H1 (cell line): Measurements from ENCODE around the gene PSMB11. TPM values are rescaled to one million over a fixed set of nuclear protein-coding genes. Genes with fewer than 3 reads are reported as not detected.

Experiments
- CTCF ChIA-PET: fragments of 300-600 bp; sonication (Branson Sonifier 250); formaldehyde crosslinking; loops from one replicate; lab custom pipeline; 2021; ENCODE audit not compliant: partially characterized antibody; lab: Charles Lee
- POLR2A ChIA-PET: fragments of 300-600 bp; sonication (Branson Sonifier 250); formaldehyde crosslinking; loops from one replicate; lab custom pipeline; 2021; ENCODE audit warnings: inconsistent platforms; ENCODE audit not compliant: partially characterized antibody; lab: Charles Lee
- DNase-seq, 2 experiments: peaks; one replicate each; pipeline versions ENCODE4 v3.0.0 to v3.0.0-alpha.2; 2010 to 2022; ENCODE audit warnings: low spot score in 2 of 2, low read depth in 1 of 2, mixed read lengths in 1 of 2
- FAIRE-seq: peaks from 2 replicates; lab custom pipeline; 2011; peaks lifted over from hg19 to GRCh38; lab: Jason Lieb, UNC
- H2AFZ ChIP-seq: 2 replicates; pipeline ENCODE4 v1.8.1; 2012; ENCODE audit warnings: low read length, inconsistent platforms
- H2AK5ac ChIP-seq: 2 replicates; pipeline ENCODE4 v1.6.1; 2013; ENCODE audit warnings: low read depth, low read length
- H2BK120ac ChIP-seq: replicated peaks from 2 replicates; pipeline ENCODE3; 2013; ENCODE audit warnings: low read depth, low read length, inconsistent platforms
- H2BK12ac ChIP-seq: 2 replicates; pipeline ENCODE4 v1.6.1; 2013; ENCODE audit warnings: low read depth, low read length
- H2BK15ac ChIP-seq: 2 replicates; pipeline ENCODE4 v1.6.1; 2013; ENCODE audit warnings: low read length
- H2BK20ac ChIP-seq: 2 replicates; pipeline ENCODE4 v1.6.1; 2013; ENCODE audit warnings: low read length
- H2BK5ac ChIP-seq: 2 replicates; pipeline ENCODE4 v1.6.1; 2013; ENCODE audit warnings: low read depth, low read length
- H3K14ac ChIP-seq: 2 replicates; pipeline ENCODE4 v1.6.1; 2013; ENCODE audit warnings: inconsistent platforms; ENCODE audit not compliant: insufficient read length
- H3K18ac ChIP-seq: 2 replicates; pipeline ENCODE4 v1.6.1; 2013; ENCODE audit warnings: low read length; ENCODE audit errors: extremely low read depth
- H3K23ac ChIP-seq: 2 replicates; pipeline ENCODE4 v1.6.1; 2013; ENCODE audit warnings: inconsistent platforms; ENCODE audit not compliant: insufficient read length
- H3K23me2 ChIP-seq: 2 replicates; pipeline ENCODE4 v1.6.1; 2013; ENCODE audit warnings: low read depth, low read length
- H3K27ac ChIP-seq: 2 replicates; pipeline ENCODE4 v1.6.1; 2011; ENCODE audit warnings: low read depth, low read length, inconsistent platforms
- H3K27me3 ChIP-seq, 4 experiments: replicated peaks in 1 of 4; 1 replicate in 1 of 4; 2 replicates in 3 of 4; pipeline versions ENCODE4 v1.6.1 to v1.8.1; 2011 to 2013; ENCODE audit warnings: low read length in 3 of 4, mild to moderate bottlenecking in 3 of 4, inconsistent platforms in 2 of 4, mixed read lengths in 2 of 4, moderate library complexity in 1 of 4; ENCODE audit not compliant: control insufficient read depth in 3 of 4, insufficient read depth in 3 of 4; ENCODE audit errors: extremely low read depth in 1 of 4
- H3K36me3 ChIP-seq, 4 experiments: 2 replicates each; pipeline versions ENCODE4 v1.6.1 to v1.8.1; 2011 to 2013; ENCODE audit warnings: mild to moderate bottlenecking in 4 of 4, low read length in 3 of 4, moderate library complexity in 2 of 4, control low read depth in 1 of 4, inconsistent platforms in 1 of 4; ENCODE audit not compliant: insufficient read depth in 4 of 4, control insufficient read depth in 2 of 4
- H3K4ac ChIP-seq: replicated peaks from 2 replicates; pipeline ENCODE3; 2013; ENCODE audit warnings: low read length, low read depth, mixed read lengths, inconsistent platforms; ENCODE audit not compliant: insufficient read length
- H3K4me1 ChIP-seq, 4 experiments: replicated peaks in 1 of 4; 1 replicate in 1 of 4; 2 replicates in 3 of 4; pipeline versions ENCODE4 v1.6.1 to v1.8.1; 2011 to 2013; ENCODE audit warnings: low read length in 3 of 4, inconsistent platforms in 2 of 4, mixed read lengths in 1 of 4; ENCODE audit not compliant: insufficient read depth in 4 of 4, control insufficient read depth in 3 of 4
- H3K4me2 ChIP-seq, 2 experiments: 2 replicates each; pipeline versions ENCODE4 v1.6.1 to v1.8.1; 2011 to 2013; ENCODE audit warnings: low read depth in 2 of 2, low read length in 2 of 2, control low read depth in 1 of 2, inconsistent platforms in 1 of 2, mild to moderate bottlenecking in 1 of 2; ENCODE audit not compliant: insufficient read depth in 1 of 2
- H3K4me3 ChIP-seq, 4 experiments: fragments of 200-600, 300-600 bp in 1 of 4; sonication (generic), shearing (Covaris generic), sonication (Bioruptor Twin) in 1 of 4; 2 replicates each; pipeline versions ENCODE4 v1.5.1 to v1.8.1; 2011 to 2016; ENCODE audit warnings: low read length in 4 of 4, low read depth in 3 of 4, control low read depth in 2 of 4, inconsistent platforms in 2 of 4, mild to moderate bottlenecking in 2 of 4, mixed read lengths in 1 of 4, moderate library complexity in 1 of 4; ENCODE audit not compliant: insufficient read depth in 2 of 4; ENCODE audit errors: extremely low read depth in 1 of 4
- H3K56ac ChIP-seq: replicated peaks from 2 replicates; pipeline ENCODE3; 2013; ENCODE audit warnings: low read depth, mild to moderate bottlenecking, mixed read lengths, low read length, inconsistent platforms; ENCODE audit not compliant: insufficient read length
- H3K79me1 ChIP-seq: 2 replicates; pipeline ENCODE4 v1.6.1; 2013; ENCODE audit warnings: low read depth, low read length, control low read depth
- H3K79me2 ChIP-seq, 2 experiments: 2 replicates each; pipeline versions ENCODE4 v1.6.1 to v1.8.1; 2012 to 2013; ENCODE audit warnings: low read length in 2 of 2, mild to moderate bottlenecking in 2 of 2, inconsistent platforms in 1 of 2; ENCODE audit not compliant: insufficient read depth in 2 of 2, control insufficient read depth in 1 of 2
- H3K9ac ChIP-seq, 4 experiments: replicated peaks in 1 of 4; 1 replicate in 1 of 4; 2 replicates in 3 of 4; pipeline versions ENCODE4 v1.6.1 to v1.8.1; 2011 to 2013; ENCODE audit warnings: low read depth in 3 of 4, low read length in 3 of 4, control low read depth in 2 of 4, mild to moderate bottlenecking in 2 of 4, moderate library complexity in 2 of 4, inconsistent platforms in 1 of 4; ENCODE audit errors: extremely low read depth in 1 of 4
- H3K9me3 ChIP-seq, 2 experiments: 2 replicates each; pipeline versions ENCODE4 v1.6.1 to v1.8.1; 2012 to 2013; ENCODE audit warnings: mild to moderate bottlenecking in 2 of 2, moderate library complexity in 2 of 2, control low read depth in 1 of 2, inconsistent platforms in 1 of 2, low read depth in 1 of 2, low read length in 1 of 2, mixed read lengths in 1 of 2; ENCODE audit not compliant: insufficient read depth in 2 of 2
- H4K20me1 ChIP-seq, 2 experiments: replicated peaks in 1 of 2; 2 replicates each; pipeline versions ENCODE3 to v1.8.1; 2011 to 2013; ENCODE audit warnings: inconsistent platforms in 2 of 2, low read length in 2 of 2, mild to moderate bottlenecking in 1 of 2; ENCODE audit not compliant: insufficient read depth in 2 of 2, control insufficient read depth in 1 of 2
- H4K5ac ChIP-seq: 2 replicates; pipeline ENCODE4 v1.6.1; 2013; ENCODE audit warnings: low read length, low read depth, mixed read lengths, inconsistent platforms; ENCODE audit not compliant: insufficient read length
- H4K8ac ChIP-seq: 2 replicates; pipeline ENCODE4 v1.8.0; 2013; ENCODE audit warnings: mild to moderate bottlenecking, moderate library complexity, low read length, inconsistent platforms; ENCODE audit not compliant: insufficient read depth; ENCODE audit errors: extremely low read depth
- H4K91ac ChIP-seq: replicated peaks from 2 replicates; pipeline ENCODE3; 2013; ENCODE audit warnings: low read length, mixed read lengths, inconsistent platforms; ENCODE audit not compliant: insufficient read length
- ATF3 ChIP-seq: IDR thresholded peaks from 2 replicates; pipeline ENCODE4 v1.6.1; 2011; ENCODE audit warnings: low read depth, mild to moderate bottlenecking, low read length; ENCODE audit not compliant: insufficient read depth
- CTCF ChIP-seq, 3 experiments: IDR thresholded peaks; 1 replicate in 2 of 3; 2 replicates in 1 of 3; pipeline versions ENCODE4 v1.5.1 to v1.6.1; 2011; ENCODE audit warnings: low read length in 3 of 3, mild to moderate bottlenecking in 3 of 3, inconsistent platforms in 2 of 3, low read depth in 1 of 3, moderate library complexity in 1 of 3; ENCODE audit not compliant: insufficient read depth in 1 of 3; ENCODE audit errors: control extremely low read depth in 1 of 3
- FOSL1 ChIP-seq: IDR thresholded peaks from 2 replicates; pipeline ENCODE4 v1.6.1; 2011; ENCODE audit warnings: mild to moderate bottlenecking, low read depth, low read length, moderate library complexity; ENCODE audit not compliant: insufficient read depth
- GABPA ChIP-seq: IDR thresholded peaks from 2 replicates; pipeline ENCODE4 v1.6.1; 2011; ENCODE audit warnings: mild to moderate bottlenecking, low read length, moderate library complexity, borderline replicate concordance; ENCODE audit not compliant: insufficient read depth
- NANOG ChIP-seq: IDR thresholded peaks from 2 replicates; pipeline ENCODE4 v1.6.1; 2011; ENCODE audit warnings: low read length, low read depth, mild to moderate bottlenecking, inconsistent platforms; ENCODE audit not compliant: insufficient read depth, poor library complexity, severe bottlenecking
- RAD21 ChIP-seq, 2 experiments: IDR thresholded peaks in 1 of 2; conservative IDR thresholded peaks in 1 of 2; 2 replicates each; pipeline ENCODE4 v1.6.1; 2011; ENCODE audit warnings: low read depth in 2 of 2, low read length in 2 of 2, improper control_type of control experiment in 1 of 2, inconsistent platforms in 1 of 2, mild to moderate bottlenecking in 1 of 2, moderate library complexity in 1 of 2
- RBBP5 ChIP-seq: IDR thresholded peaks from 2 replicates; pipeline ENCODE4 v1.7.1; 2012; ENCODE audit warnings: low read depth, mild to moderate bottlenecking, inconsistent platforms, low read length, moderate library complexity, borderline replicate concordance
- SIX5 ChIP-seq: IDR thresholded peaks from 2 replicates; pipeline ENCODE4 v1.6.1; 2011; ENCODE audit warnings: mild to moderate bottlenecking, low read depth, low read length
- TAF1 ChIP-seq: IDR thresholded peaks from 2 replicates; pipeline ENCODE4 v1.6.1; 2011; ENCODE audit warnings: mild to moderate bottlenecking, low read depth, low read length
- TCF12 ChIP-seq: IDR thresholded peaks from 2 replicates; pipeline ENCODE4 v1.6.1; 2011; ENCODE audit warnings: low read depth, mild to moderate bottlenecking, low read length
- WGBS, 2 experiments: shearing (Covaris generic) in 1 of 2; methylation state at CpG; one replicate each; pipeline versions ENCODE4 v1.1.6 to v1.1.7; 2013 to 2015; ENCODE audit warnings: low lambda C conversion rate in 2 of 2, mixed read lengths in 2 of 2, inconsistent platforms in 1 of 2, low coverage in 1 of 2, missing lambda C conversion rate in 1 of 2; ENCODE audit not compliant: insufficient replicate concordance in 2 of 2, insufficient coverage in 1 of 2, insufficient read length in 1 of 2; ENCODE audit errors: extremely low coverage in 1 of 2, missing lambda C conversion rate in 1 of 2; 5-methylcytosine and 5-hydroxymethylcytosine counted together
- polyA plus RNA-seq, 7 experiments: library from polyadenylated mRNA; depleted of rRNA in 3 of 7; stranded (reverse) in 5 of 7; unstranded in 2 of 7; fragments of >200 nt in 5 of 7; fragments of 200-250 nt in 2 of 7; gene quantifications; 1 replicate in 5 of 7; 2 replicates in 1 of 7; 4 replicates in 1 of 7; pipeline versions ENCODE4 v1.2.1 to v1.2.3, GENCODE V29; 2011 to 2013; ENCODE audit warnings: missing spikeins in 2 of 7, mixed read lengths in 2 of 7
- total RNA-seq: library from RNA; stranded (reverse); fragmentation: NEBNext Ultra II Directional; extraction: Animal tissue kit (Norgen Biotek cat#: 25700); gene quantifications from 2 replicates; pipeline ENCODE4 v1.2.1, GENCODE V29; 2021

PSMB11 gene
- total and polyA plus RNA-seq, 2 of the 8 experiments (the other 6 are each of a cell fraction or from before 2014, with no cell fraction given), result not detected

- Histone ChIP-seq H3K27ac (no peak overlapping the region), H3K4me1 (no peaks in the 10 kb centered on the region), H4K91ac (no peak overlapping the region), H3K36me3 (peaks cover 34 to 90% (median 67%) of the 10 kb centered on the region in 4 experiments), H3K14ac (no peak overlapping the region), H2BK15ac (no peak overlapping the region), H3K18ac (no peak overlapping the region), H2AFZ (no peak overlapping the region), H3K4ac (no peak overlapping the region), H3K27me3 (no peaks in the 10 kb centered on the region), H2BK20ac (no peak overlapping the region), H2BK12ac (no peak overlapping the region), H3K9ac (no peak overlapping the region), H2BK5ac (no peak overlapping the region), H3K4me3 (no peak overlapping the region), H3K23me2 (no peaks in the 10 kb centered on the region; the same call in 1 of the 2 replicates), H3K79me1 (no peaks in the 10 kb centered on the region), H3K9me3 (no peaks in the 10 kb centered on the region; a peak in 1 of 4 replicates), H3K79me2 (peaks cover 4 to 10% of the 10 kb centered on the region in 2 experiments; a peak in 1 of 4 replicates), H2BK120ac (no peak overlapping the region), H4K20me1 (peaks cover 1 to 12% of the 10 kb centered on the region in 2 experiments), H4K5ac (no peak overlapping the region), H3K23ac (no peak overlapping the region), H2AK5ac (no peak overlapping the region), H3K4me2 (no peak overlapping the region), H3K56ac (no peak overlapping the region), H4K8ac (no peak overlapping the region)
- WGBS, 2 experiments, result 90% methylated on average over 2 of the region's 2 CpGs; no CpG with 5 or more reads in 1 of the 2 experiments
- DNase-seq, result no peak
- POLR2A ChIA-PET, result interaction anchor here (0.8 to 4.6 kb wide), 2 partner anchors 10 to 15 kb away, joined by 4 to 24 read pairs; partner anchors contain the start of genes ACIN1 and C14orf119
- CTCF ChIA-PET, result interaction anchor here (0.8 to 4.7 kb wide), 6 partner anchors 9 to 106 kb away, joined by 4 to 35 read pairs (median 4); no protein-coding TSS in a partner anchor
- FAIRE-seq, result no peak
- TF ChIP-seq SIX5, result no peak
- TF ChIP-seq GABPA, result no peak
- TF ChIP-seq CTCF (IDR thresholded peaks at IDR 0.05; ENCODE audit: control extremely low read depth in 1 of 3, insufficient read depth in 1 of 3, low read depth in 1 of 3, low read length in 3 of 3), result no peak
- TF ChIP-seq RAD21 (IDR thresholded peaks at IDR 0.05 in 1 of 2, conservative IDR thresholded peaks at IDR 0.05 in 1 of 2; ENCODE audit: low read depth in 2 of 2, low read length in 2 of 2), result no peak
- TF ChIP-seq RBBP5, result no peak
- TF ChIP-seq TAF1, result no peak
- TF ChIP-seq NANOG, result no peak
- no peak for TF ChIP-seq FOSL1
- TF ChIP-seq TCF12, result no peak
- TF ChIP-seq ATF3, result no peak
These were observed 37.7 kb downstream of the PSMB11 start for GRCh38 chr14:23079716-23080115.
